Activated B cell treated with CpG ODN at 0.5 μM for 24 hours (primary cell): ENCODE measurements around the gene DIABLO. TPM values are rescaled to one million over a fixed set of nuclear protein-coding genes. Genes with fewer than 3 reads are reported as not detected.

Experiments used
- ATAC-seq: fragments of 200-7000 bp; cut with Tn5 transposase; one replicate; pipeline ENCODE4 v1.10.0; 2021; ENCODE audit warnings: low read depth, mild to moderate bottlenecking, moderate library complexity
- CTCF ChIA-PET: fragments of 350-600 bp; sonication (Branson Sonifier 250); formaldehyde crosslinking; loops from one replicate; lab custom pipeline; 2021; ENCODE audit warnings: antibody characterized with exemption; lab: Charles Lee
- POLR2A ChIA-PET: fragments of 350-600 bp; sonication (Branson Sonifier 250); formaldehyde crosslinking; loops from one replicate; lab custom pipeline; 2021; ENCODE audit warnings: antibody characterized with exemption; lab: Charles Lee
- DNase-seq: peaks from one replicate; pipeline ENCODE4 v3.0.0; 2022
- H3K27ac Mint-ChIP-seq: one replicate; pipeline ENCODE4 v1.8.0; 2020; ENCODE audit warnings: mixed read lengths
- H3K27me3 Mint-ChIP-seq: one replicate; pipeline ENCODE4 v1.8.0; 2021; ENCODE audit warnings: mixed read lengths
- H3K36me3 Mint-ChIP-seq: one replicate; pipeline ENCODE4 v1.8.0; 2021; ENCODE audit warnings: low read depth, mixed read lengths
- H3K4me1 Mint-ChIP-seq: one replicate; pipeline ENCODE4 v1.8.0; 2021; ENCODE audit warnings: mixed read lengths
- H3K4me3 Mint-ChIP-seq: one replicate; pipeline ENCODE4 v1.8.0; 2020; ENCODE audit warnings: mild to moderate bottlenecking, mixed read lengths
- H3K9me3 Mint-ChIP-seq: one replicate; pipeline ENCODE4 v1.8.0; 2020; ENCODE audit warnings: mixed read lengths
- intact Hi-C: fragments of 100-400 bp; cut with micrococcal nuclease; formaldehyde crosslinking; loops from one replicate; pipeline ENCODE4 v1.15.1; 2024
- total RNA-seq: library from RNA; stranded (reverse); gene quantifications from 2 replicates; pipeline ENCODE4 v1.2.3, GENCODE V29; 2022
- TF ChIP-seq, protein P1 (sequence below): fragments of 200-600 bp; IDR thresholded peaks from one replicate; pipeline ENCODE4 v1.8.0; 2022; ENCODE audit warnings: antibody characterized with exemption, mild to moderate bottlenecking

Gene DIABLO
- total RNA-seq, 1 donor from 2014 or later = 51.3 TPM

DNA sequence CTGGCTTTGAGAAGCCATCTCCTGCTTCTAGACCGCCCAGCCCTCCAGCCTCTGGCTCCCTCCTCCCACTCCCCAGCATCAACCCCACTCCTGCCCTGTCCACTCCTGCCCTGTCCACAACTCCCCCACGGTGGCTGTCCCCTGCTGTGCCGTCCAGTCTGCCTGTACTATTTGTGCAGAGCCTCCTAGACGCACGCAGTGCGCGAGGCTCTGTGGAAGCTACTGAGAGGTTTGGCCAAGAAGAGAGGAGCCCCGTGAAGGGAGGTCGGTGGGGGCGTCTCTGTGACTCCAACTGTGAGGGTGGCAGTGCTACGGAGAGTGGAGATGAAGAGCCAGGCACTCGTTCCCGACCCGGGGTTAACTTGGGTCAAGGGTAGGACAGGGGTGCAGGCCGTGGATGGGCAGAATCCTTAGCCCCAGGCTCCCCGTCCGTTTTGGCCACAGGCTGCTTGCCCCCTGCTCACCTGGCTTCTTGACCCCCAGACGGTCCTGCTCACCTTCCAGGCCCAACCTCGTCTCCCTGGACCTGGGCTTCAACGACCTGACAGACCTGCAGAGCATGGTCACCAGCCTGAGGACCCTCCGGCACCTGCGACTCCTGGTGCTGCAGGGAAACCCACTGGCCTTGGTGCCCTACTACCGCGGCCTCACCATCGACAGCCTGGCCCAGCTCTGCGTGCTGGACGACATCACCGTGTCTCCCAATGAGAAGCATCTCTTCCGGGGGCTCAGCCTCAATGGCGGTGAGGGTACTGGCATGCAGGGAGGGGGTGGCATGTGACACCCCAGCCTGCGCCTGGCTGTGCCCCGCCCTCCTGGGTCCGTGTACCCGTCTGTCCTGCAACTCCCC, 36.0 kb downstream of the DIABLO start:
- ATAC-seq = no peak
- ChIA-PET CTCF (interaction anchor here (0.6 to 1.3 kb wide), 4 partner anchors 30 to 238 kb away, joined by 3 to 6 read pairs (median 4); no protein-coding TSS in a partner anchor), POLR2A (no interaction called here)
- TF ChIP-seq, protein P1, sequence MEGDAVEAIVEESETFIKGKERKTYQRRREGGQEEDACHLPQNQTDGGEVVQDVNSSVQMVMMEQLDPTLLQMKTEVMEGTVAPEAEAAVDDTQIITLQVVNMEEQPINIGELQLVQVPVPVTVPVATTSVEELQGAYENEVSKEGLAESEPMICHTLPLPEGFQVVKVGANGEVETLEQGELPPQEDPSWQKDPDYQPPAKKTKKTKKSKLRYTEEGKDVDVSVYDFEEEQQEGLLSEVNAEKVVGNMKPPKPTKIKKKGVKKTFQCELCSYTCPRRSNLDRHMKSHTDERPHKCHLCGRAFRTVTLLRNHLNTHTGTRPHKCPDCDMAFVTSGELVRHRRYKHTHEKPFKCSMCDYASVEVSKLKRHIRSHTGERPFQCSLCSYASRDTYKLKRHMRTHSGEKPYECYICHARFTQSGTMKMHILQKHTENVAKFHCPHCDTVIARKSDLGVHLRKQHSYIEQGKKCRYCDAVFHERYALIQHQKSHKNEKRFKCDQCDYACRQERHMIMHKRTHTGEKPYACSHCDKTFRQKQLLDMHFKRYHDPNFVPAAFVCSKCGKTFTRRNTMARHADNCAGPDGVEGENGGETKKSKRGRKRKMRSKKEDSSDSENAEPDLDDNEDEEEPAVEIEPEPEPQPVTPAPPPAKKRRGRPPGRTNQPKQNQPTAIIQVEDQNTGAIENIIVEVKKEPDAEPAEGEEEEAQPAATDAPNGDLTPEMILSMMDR = no peak
- DNase-seq = no peak
- H3K4me3 Mint-ChIP-seq = no peak overlapping the region
- peaks cover 3% of the 10 kb centered on the region for H3K9me3 Mint-ChIP-seq
- H3K27ac Mint-ChIP-seq = no peak overlapping the region
- intact Hi-C loops = loop anchor here (2.0 to 5.0 kb wide), 2 partner anchors 67 to 123 kb away; no protein-coding TSS in a partner anchor
- H3K4me1 Mint-ChIP-seq = peaks cover 2% of the 10 kb centered on the region
- no peaks in the 10 kb centered on the region for H3K36me3 Mint-ChIP-seq
- H3K27me3 Mint-ChIP-seq = no peaks in the 10 kb centered on the region

DNA sequence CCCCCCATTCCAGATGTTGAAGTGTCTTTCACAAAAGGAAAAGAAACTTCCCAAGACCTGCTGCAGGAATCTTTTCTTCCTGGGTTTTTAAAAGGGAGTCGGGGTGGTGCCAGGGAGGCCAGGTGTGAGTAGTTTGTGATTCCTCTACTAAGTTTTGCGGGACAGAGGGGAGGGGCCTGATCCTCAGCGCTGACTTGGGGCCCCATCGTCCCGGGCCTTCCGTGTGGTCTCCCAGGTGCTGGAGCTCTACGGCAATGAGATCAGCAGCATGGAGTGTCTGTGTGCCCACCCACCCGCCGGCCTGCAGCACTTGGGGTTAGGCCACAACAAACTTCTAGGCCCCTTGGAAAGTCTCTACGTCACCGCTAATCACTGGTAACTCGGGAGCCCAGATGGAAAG, 38.4 kb downstream of the DIABLO start:
- ChIA-PET POLR2A (no interaction called here), CTCF (no interaction called here)
- Mint-ChIP-seq H3K36me3 (no peaks in the 10 kb centered on the region), H3K4me3 (no peak overlapping the region), H3K27ac (no peak overlapping the region), H3K27me3 (no peaks in the 10 kb centered on the region), H3K9me3 (no peaks in the 10 kb centered on the region), H3K4me1 (peaks cover 20% of the 10 kb centered on the region)
- intact Hi-C loops = no loop called here
- TF ChIP-seq, protein P1 = no peak
- DNase-seq = no peak
- no peak for ATAC-seq

DNA sequence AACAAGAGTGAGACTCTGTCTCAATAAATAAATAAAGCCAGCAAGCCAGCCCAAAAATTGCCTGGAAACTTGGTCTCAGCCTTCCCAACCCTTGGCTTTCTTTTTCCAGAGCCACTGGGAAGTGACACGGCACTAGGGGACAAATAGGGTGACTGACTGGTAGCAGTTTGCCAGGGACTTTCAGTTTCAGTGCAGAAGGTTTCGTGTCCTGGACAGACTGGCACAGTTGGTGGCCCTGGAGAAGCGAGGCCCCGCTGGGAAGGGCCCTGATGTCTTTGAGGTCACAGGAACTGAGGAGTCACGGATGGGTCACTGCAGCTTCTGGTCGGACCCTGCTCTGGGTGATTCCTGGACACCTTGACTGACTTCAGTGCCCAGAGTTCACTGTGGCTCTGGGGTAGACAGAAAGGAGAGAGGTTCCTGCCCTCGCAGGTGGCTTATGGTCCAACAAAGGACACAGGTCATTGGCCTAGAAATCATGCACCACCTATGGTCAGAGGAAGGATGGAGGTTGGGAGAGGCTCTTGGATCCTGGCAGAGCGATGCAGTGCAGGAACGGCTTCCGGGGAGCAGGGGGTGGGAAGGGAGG, 40.3 kb downstream of the DIABLO start:
- intact Hi-C loops = loop anchor here (2.0 kb wide), 1 partner anchor 17 kb away; the partner anchor contains the start of gene B3GNT4
- ChIA-PET POLR2A (no interaction called here), CTCF (interaction anchor here (1.0 kb wide), 1 partner anchor 18 kb away, joined by 3 read pairs; the partner anchor contains the start of gene B3GNT4)
- no peaks in the 10 kb centered on the region for H3K36me3 Mint-ChIP-seq
- no peaks in the 10 kb centered on the region for H3K27me3 Mint-ChIP-seq
- no peaks in the 10 kb centered on the region for H3K9me3 Mint-ChIP-seq
- TF ChIP-seq, protein P1 = no peak
- H3K4me3 Mint-ChIP-seq = no peak overlapping the region
- no peak for ATAC-seq
- peaks cover 20% of the 10 kb centered on the region for H3K4me1 Mint-ChIP-seq
- no peak overlapping the region for H3K27ac Mint-ChIP-seq
- DNase-seq = no peak

DNA sequence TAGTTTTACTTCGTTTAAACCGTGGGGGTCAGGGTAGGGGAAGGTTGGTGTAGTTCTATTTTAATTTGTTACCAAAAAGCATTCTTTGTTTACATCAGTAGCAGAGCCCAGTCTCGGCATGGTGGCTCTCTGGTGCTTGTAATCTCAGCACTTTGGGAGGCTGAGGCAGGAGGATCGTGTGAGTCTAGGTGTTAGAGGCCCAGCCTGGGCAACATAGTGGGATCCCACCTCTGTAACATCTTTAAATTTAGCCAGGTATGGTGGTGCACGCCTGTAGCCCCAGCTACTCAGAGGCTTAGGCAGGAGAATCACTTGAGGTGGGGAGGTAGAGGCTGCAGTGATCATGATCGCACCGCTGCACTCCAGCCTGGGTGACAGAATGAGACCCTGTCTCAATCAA, 40.8 kb downstream of the DIABLO start:
- Mint-ChIP-seq H3K36me3 (no peaks in the 10 kb centered on the region), H3K4me3 (no peak overlapping the region), H3K4me1 (peaks cover 20% of the 10 kb centered on the region), H3K27ac (no peak overlapping the region), H3K9me3 (no peaks in the 10 kb centered on the region), H3K27me3 (no peaks in the 10 kb centered on the region)
- ChIA-PET CTCF (no interaction called here), POLR2A (no interaction called here)
- intact Hi-C loops = loop anchor here (2.0 kb wide), 1 partner anchor 18 kb away; the partner anchor contains the start of gene B3GNT4
- TF ChIP-seq, protein P1 = no peak
- no peak for DNase-seq
- no peak for ATAC-seq

DNA sequence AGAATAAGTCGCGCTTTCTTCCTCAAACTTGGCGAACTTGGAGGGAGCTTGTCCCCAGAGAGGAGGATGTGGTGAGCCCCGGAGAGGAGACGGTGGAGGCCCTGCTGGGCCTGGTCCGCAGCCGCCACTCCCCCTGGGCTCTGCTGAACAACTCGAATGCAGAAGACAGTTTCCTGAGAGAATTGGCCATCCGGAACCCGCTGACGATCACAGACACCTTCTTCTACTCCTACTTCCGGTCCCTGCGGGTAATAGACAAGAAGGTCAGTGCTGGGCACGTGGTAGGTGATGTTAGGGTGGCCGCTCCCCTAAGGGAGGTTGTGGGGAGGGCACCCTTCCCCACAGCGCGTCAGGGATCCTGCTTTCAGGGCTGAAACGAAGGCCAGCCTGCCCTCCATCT, 41.3 kb downstream of the DIABLO start:
- POLR2A ChIA-PET = interaction anchor here (0.6 kb wide), 1 partner anchor 11 kb away, joined by 6 read pairs; no protein-coding TSS in a partner anchor
- H3K27ac Mint-ChIP-seq = no peak overlapping the region
- H3K27me3 Mint-ChIP-seq = no peaks in the 10 kb centered on the region
- TF ChIP-seq, protein P1 = no peak
- peaks cover 20% of the 10 kb centered on the region for H3K4me1 Mint-ChIP-seq
- DNase-seq (no peak), ATAC-seq (peak; percentile 27)
- no peaks in the 10 kb centered on the region for H3K9me3 Mint-ChIP-seq
- CTCF ChIA-PET = no interaction called here
- peak overlapping the region; percentile 66 for H3K4me3 Mint-ChIP-seq
- intact Hi-C loops = loop anchor here (2.0 kb wide), 1 partner anchor 18 kb away; the partner anchor contains the start of gene B3GNT4
- no peaks in the 10 kb centered on the region for H3K36me3 Mint-ChIP-seq
